Body of pancreas (tissue), 4 donors: ENCODE measurements around the gene PANX2.

Experiments used
- CTCF ChIP-seq, 7 experiments: fragments of 450-650 bp in 4 of 7; fragments of 200-600 bp in 3 of 7; sonication (generic) in 3 of 7; IDR thresholded peaks; one replicate each; pipeline ENCODE4 v1.5.1; 2016 to 2019; ENCODE audit warnings: antibody characterized with exemption in 7 of 7
- POLR2A ChIP-seq, 3 donors: fragments of 450-650 bp; IDR thresholded peaks; one replicate each; pipeline ENCODE4 v1.6.1; 2016; ENCODE audit warnings: antibody characterized with exemption in 3 of 3, mild to moderate bottlenecking in 2 of 3

GRCh38 chr22:50222508-50222907 is 52.0 kb downstream of the PANX2 start:
- no peak for TF ChIP-seq CTCF (IDR thresholded peaks at IDR 0.05)
- no peak for TF ChIP-seq POLR2A (IDR thresholded peaks at IDR 0.05)
